PFSK-1 (cell line): Measurements from ENCODE around the gene FGF14.

ENCODE experiments used
- FOXP2 ChIP-seq: optimal IDR thresholded peaks from 2 replicates; pipeline ENCODE3; 2011; ENCODE audit warnings: borderline replicate concordance, control low read depth, inconsistent platforms; ENCODE audit not compliant: insufficient read depth; ENCODE audit errors: extremely low read length, extremely low read depth
- POLR2AphosphoS5 ChIP-seq: IDR thresholded peaks from 2 replicates; pipeline ENCODE4 v1.6.1; 2012; ENCODE audit warnings: low read depth, mild to moderate bottlenecking, control low read depth, low read length, moderate library complexity
- REST ChIP-seq, 2 experiments: IDR thresholded peaks; 2 replicates each; pipeline versions ENCODE4 v1.6.1 to v1.8.0; 2011 to 2012; ENCODE audit warnings: low read depth in 2 of 2, low read length in 2 of 2, control low read depth in 1 of 2, inconsistent platforms in 1 of 2, mild to moderate bottlenecking in 1 of 2, moderate library complexity in 1 of 2; ENCODE audit not compliant: insufficient read depth in 1 of 2
- SIN3A ChIP-seq: IDR thresholded peaks from 2 replicates; pipeline ENCODE4 v1.6.1; 2012; ENCODE audit warnings: mild to moderate bottlenecking, low read length, moderate library complexity, borderline replicate concordance; ENCODE audit not compliant: insufficient read depth
- TAF1 ChIP-seq: IDR thresholded peaks from 2 replicates; pipeline ENCODE4 v1.6.1; 2012; ENCODE audit warnings: low read length, control low read depth, borderline replicate concordance; ENCODE audit not compliant: insufficient read depth

Gene FGF14

GRCh38 chr13:101755228-101755887 is 646.5 kb downstream of the FGF14 start:
- TF ChIP-seq TAF1 (no peak), SIN3A (no peak), FOXP2 (no peak), REST (IDR thresholded peaks at IDR 0.05; ENCODE audit: insufficient read depth in 1 of 2, low read depth in 2 of 2, low read length in 2 of 2) (no peak), POLR2AphosphoS5 (no peak)

- TF ChIP-seq SIN3A (no peak), POLR2AphosphoS5 (no peak), FOXP2 (no peak), TAF1 (no peak), REST (IDR thresholded peaks at IDR 0.05; ENCODE audit: insufficient read depth in 1 of 2, low read depth in 2 of 2, low read length in 2 of 2) (no peak)
Observed at GRCh38 chr13:101752432-101752831, 649.4 kb downstream of the FGF14 start.

- TF ChIP-seq FOXP2 (no peak), REST (IDR thresholded peaks at IDR 0.05; ENCODE audit: insufficient read depth in 1 of 2, low read depth in 2 of 2, low read length in 2 of 2) (no peak), SIN3A (no peak), POLR2AphosphoS5 (no peak), TAF1 (no peak)
Observed at GRCh38 chr13:101751488-101751887, 650.4 kb downstream of the FGF14 start.

GRCh38 chr13:101749584-101749983 is 652.3 kb downstream of the FGF14 start:
- TF ChIP-seq POLR2AphosphoS5 (no peak), REST (IDR thresholded peaks at IDR 0.05; ENCODE audit: insufficient read depth in 1 of 2, low read depth in 2 of 2, low read length in 2 of 2) (no peak), TAF1 (no peak), FOXP2 (no peak), SIN3A (no peak)

GRCh38 chr13:101747039-101747438 is 654.8 kb downstream of the FGF14 start:
- TF ChIP-seq SIN3A (no peak), FOXP2 (no peak), POLR2AphosphoS5 (no peak), TAF1 (no peak), REST (IDR thresholded peaks at IDR 0.05; ENCODE audit: insufficient read depth in 1 of 2, low read depth in 2 of 2, low read length in 2 of 2) (no peak)
